GM12874 (cell line): ENCODE results near the gene ATP13A1.

Source experiments
- TF ChIP-seq, protein P1 (sequence below): IDR thresholded peaks from 2 replicates; pipeline ENCODE4 v1.5.1; 2011; ENCODE audit warnings: low read depth, mild to moderate bottlenecking, control low read depth, low read length, moderate library complexity; ENCODE audit not compliant: insufficient read depth

The ATP13A1 gene

DNA sequence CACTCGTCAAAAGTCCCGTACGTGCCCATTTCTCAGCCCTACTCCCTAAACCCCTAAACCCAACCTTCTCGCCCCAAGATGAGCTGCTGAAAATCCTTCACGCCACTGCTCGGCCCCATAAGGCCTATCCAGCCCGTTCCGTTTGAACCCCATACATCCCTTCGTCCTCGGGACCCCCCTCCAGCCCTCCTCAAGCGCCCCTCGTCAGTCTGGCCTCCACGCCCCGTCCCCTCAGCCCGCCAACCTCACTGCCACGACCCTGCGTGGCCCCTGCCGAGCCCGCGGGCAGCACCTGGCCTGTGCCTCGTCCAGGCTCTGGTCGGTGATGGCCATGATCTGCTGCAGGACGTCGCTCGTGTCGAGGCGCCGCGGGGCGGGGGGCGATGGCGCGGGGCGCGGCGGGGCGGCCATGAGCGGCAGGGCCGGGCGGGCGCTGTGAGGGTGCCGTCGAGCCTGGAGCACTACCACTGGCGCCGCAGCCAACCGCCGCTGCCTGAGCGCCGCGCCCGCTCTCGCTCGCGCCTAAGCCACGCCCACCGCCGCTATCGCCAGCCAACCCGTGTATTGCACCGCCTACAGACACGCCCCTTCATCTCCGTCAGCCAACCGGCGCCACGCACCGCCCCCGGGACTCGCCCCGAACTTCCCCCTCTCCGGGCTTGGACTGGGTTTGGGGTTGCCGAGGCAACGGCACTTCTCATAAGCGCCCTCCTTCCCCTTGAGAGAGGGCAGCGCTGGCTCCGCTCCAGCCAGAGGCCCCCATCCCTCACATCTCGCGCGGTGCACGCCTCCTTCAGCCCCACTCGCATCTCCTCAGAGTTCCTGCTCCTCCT, 45.0 kb downstream of the ATP13A1 start, which contains the start of gene PBX4:
Gene PBX4, minus strand, starts transcription at position 469 of the 833 bp plus-strand sequence. Its CDS starts 58 bp downstream, at position 411.
- TF ChIP-seq, protein P1, sequence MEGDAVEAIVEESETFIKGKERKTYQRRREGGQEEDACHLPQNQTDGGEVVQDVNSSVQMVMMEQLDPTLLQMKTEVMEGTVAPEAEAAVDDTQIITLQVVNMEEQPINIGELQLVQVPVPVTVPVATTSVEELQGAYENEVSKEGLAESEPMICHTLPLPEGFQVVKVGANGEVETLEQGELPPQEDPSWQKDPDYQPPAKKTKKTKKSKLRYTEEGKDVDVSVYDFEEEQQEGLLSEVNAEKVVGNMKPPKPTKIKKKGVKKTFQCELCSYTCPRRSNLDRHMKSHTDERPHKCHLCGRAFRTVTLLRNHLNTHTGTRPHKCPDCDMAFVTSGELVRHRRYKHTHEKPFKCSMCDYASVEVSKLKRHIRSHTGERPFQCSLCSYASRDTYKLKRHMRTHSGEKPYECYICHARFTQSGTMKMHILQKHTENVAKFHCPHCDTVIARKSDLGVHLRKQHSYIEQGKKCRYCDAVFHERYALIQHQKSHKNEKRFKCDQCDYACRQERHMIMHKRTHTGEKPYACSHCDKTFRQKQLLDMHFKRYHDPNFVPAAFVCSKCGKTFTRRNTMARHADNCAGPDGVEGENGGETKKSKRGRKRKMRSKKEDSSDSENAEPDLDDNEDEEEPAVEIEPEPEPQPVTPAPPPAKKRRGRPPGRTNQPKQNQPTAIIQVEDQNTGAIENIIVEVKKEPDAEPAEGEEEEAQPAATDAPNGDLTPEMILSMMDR = no peak

DNA sequence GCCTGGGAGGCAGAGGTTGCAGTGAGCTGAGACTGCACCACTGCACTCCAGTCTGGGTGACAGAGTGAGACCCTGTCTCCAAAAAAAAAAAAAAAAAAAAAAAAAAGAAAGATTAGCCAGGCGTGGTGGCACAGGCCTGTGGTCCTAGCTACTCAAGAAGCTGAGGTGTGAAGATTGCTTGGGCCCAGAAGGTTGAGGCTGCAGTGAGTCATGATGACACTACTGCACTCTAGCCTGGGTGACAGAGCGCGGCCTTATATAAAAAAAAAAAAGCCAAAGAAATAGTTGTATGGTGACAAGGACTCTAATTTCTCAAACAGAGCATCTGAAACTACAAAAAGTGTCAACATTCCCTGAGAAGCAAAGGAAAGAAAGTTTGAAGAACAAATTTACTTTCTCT, 48.4 kb downstream of the ATP13A1 start:
- TF ChIP-seq, protein P1 = no peak

DNA sequence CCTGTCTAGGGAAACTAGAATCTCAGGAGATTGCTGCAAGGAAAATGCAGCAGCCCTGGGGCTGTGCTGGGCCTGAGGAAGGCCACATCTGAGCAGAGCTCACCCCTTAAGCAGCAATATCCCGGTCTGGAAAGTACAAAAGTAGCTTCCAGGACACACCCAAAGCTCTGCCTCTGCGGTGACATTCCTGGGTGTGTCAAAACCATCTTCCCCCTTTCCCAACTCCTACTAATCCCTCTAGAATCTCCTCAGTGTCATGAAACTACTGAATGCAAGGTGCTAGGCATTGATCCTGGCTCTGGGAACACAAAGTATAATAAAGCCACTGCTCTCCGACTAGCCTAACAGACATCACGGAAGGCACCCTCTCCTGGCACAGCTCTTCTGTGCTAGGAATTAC, 50.0 kb downstream of the ATP13A1 start:
- TF ChIP-seq, protein P1 = no peak

DNA sequence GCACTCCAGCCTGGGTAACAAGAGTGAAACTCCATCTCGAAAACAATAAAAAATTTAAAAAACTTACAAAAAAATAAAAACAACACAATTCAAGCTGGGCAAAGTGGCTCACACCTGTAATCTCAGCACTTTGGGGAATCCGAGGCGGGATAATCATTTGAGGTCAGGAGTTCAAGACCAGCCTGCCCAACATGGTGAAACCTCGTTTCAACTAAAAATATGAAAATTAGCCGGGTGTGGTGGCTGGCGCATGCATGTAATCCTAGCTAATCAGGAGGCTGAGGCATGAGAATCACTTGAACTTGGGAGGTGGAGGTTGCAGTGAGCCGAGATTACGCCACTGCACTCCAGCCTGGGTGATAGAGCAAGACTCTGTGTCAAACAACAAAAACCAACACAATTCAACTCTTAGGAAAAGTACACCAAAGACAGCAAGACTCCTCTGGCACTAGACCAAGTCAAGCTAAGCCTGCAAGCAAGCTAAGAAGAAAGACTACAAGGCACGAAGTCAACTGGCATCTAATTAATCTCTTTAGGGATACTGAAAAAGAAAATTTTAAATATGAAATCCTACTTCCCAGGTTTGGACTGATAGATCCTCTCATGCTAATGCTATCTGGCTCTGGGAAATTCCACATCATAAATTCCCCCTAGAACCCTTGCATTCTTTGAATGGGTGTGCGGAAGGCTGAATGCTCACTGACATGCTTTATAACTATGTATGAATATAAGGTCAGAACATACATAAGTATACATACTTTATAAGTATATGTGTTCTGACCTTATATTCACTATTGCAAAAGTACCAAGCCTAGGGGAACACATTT, 52.9 kb downstream of the ATP13A1 start:
- TF ChIP-seq, protein P1 = no peak

DNA sequence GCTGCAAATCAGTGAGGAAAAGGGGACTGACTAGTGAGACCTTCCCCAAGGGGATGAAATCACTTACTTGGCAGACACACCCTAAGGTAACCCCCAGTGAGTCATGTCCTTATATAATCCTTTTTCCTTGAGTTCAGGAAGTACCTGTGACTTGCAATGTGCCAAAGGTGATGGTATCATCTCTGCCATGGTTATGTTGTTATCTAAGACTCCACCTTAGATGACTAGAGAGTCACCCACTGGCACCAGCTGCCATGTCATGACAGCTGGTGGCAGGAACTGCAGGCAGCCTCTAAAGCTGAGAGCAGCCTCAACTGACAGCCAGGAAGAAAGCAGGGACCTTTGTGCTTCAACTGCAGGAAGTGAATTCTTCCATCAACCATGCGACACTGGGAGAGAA, 57.5 kb downstream of the ATP13A1 start:
- TF ChIP-seq, protein P1 = no peak

DNA sequence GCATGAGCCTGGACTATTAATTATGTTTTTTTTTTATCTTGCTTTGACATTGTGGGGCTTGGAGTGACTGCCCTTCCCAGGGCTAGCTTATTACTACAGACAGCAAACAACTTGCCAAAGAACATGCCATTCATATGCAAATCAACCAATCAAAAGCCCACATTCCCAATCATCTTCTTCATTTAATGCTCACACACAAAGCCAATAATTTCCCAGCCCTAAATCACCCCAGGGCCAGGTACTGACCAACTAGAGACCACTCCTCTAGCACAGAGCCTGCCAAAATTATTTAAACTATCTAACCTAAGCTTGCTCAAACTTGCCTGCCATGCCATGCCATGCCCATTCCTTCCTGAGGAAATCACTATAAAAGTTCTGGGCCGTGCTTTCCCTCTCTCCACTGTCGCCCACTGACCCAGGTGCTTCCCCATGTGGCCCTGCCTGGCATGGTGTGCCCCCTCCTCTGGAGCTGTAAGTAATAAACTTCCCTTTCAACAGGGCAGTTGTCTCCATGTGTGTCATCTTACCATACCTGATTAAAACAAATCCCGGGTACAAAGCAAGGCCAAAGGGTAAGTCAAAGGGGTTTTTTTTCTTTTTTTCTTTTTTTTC, 60.7 kb downstream of the ATP13A1 start:
- TF ChIP-seq, protein P1 = no peak
